ENCODE data around the gene WDFY2.

The WDFY2 gene

DNA sequence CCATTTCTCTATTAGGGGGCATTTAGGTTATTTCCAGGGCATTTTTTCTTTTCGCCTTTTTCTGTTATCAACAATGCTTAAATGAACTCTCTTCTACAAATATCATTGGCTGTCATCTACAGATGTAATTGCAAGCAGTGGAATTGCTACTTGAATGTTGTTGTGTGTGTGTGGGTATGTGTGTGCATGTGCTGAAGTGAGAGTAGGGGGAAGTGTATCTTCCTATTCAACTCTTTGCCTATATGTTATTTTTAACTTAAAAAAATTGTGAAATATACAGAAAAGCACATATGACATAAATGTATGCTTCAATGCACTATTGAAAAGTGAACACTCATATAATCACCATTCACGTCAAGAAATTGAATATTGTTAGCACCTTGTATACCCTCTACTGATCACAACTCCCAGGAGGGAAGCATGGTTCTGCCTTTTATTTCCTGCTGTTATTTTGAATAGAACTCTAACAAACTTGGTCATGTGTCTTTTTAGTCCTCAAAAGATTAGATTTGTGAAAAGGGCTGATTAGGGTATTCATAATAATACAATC is 24.7 kb downstream of the WDFY2 start:
- in situ Hi-C loops (cut with HindIII; ENCODE audit: low pct_ligation_motif_present, low sequenced_read_pairs) = no loop called here
- H3K36me3 ChIP-seq (replicated peaks) = no peaks in the 10 kb centered on the region
- H3K27me3 ChIP-seq (replicated peaks) = no peaks in the 10 kb centered on the region
- H3K27ac ChIP-seq = no peak overlapping the region
- TF ChIP-seq, protein P1, sequence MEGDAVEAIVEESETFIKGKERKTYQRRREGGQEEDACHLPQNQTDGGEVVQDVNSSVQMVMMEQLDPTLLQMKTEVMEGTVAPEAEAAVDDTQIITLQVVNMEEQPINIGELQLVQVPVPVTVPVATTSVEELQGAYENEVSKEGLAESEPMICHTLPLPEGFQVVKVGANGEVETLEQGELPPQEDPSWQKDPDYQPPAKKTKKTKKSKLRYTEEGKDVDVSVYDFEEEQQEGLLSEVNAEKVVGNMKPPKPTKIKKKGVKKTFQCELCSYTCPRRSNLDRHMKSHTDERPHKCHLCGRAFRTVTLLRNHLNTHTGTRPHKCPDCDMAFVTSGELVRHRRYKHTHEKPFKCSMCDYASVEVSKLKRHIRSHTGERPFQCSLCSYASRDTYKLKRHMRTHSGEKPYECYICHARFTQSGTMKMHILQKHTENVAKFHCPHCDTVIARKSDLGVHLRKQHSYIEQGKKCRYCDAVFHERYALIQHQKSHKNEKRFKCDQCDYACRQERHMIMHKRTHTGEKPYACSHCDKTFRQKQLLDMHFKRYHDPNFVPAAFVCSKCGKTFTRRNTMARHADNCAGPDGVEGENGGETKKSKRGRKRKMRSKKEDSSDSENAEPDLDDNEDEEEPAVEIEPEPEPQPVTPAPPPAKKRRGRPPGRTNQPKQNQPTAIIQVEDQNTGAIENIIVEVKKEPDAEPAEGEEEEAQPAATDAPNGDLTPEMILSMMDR (IDR thresholded peaks at IDR 0.05; ENCODE audit: low read depth, low read length, missing control alignments) = no peak
- no peak overlapping the region for H3K4me3 ChIP-seq (ENCODE audit: low read depth, low read length)
- no peak for DNase-seq

DNA sequence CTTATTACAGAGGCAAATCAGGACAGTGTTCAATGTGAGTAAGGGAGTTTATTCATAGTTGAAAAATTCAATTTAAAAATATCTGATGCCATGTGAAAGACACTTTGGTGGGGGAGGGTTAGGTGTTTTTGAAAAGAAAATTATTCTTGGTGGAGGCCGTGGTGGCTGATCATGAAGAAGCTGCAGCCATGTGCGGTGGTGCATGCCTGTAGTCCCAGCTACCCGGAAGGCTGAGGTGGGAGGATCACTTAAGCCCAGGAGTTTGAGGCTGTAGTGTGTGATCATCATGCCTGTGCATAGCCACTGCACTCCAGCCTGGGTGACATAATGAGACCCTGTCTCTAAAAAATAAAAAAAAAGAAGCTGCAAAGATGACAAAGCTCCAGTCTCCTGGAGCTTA is 28.6 kb downstream of the WDFY2 start:
- Histone ChIP-seq H3K4me3 (ENCODE audit: low read depth, low read length) (no peak overlapping the region), H3K36me3 (replicated peaks) (no peaks in the 10 kb centered on the region), H3K27me3 (replicated peaks) (no peaks in the 10 kb centered on the region), H3K27ac (no peak overlapping the region)
- no peak for DNase-seq
- TF ChIP-seq, protein P1 (IDR thresholded peaks at IDR 0.05; ENCODE audit: low read depth, low read length, missing control alignments) = no peak
- in situ Hi-C loops (cut with HindIII; ENCODE audit: low pct_ligation_motif_present, low sequenced_read_pairs) = no loop called here

DNA sequence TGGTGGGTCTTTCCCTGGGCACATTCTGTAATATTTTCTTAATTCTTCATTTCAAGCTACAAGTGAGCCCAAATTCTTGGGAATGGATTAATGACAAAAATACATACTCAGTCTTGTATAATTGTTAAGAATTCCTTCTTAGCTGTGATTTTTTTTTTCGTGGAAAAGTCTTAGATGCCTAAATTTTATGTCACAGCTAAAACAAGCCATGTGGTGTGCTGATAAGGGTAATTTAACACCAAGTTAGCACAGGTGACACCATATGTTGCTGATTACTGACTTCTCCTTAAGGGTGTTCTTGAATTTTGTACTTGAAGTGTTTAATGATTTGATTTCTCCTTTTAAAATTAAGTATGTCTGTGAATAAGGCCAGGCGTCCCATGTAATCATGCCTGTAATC is 29.3 kb downstream of the WDFY2 start:
- no peak for DNase-seq
- Histone ChIP-seq H3K36me3 (replicated peaks) (no peaks in the 10 kb centered on the region), H3K27ac (no peak overlapping the region), H3K27me3 (replicated peaks) (no peaks in the 10 kb centered on the region), H3K4me3 (ENCODE audit: low read depth, low read length) (no peak overlapping the region)
- TF ChIP-seq, protein P1 (IDR thresholded peaks at IDR 0.05; ENCODE audit: low read depth, low read length, missing control alignments) = no peak
- in situ Hi-C loops (cut with HindIII; ENCODE audit: low pct_ligation_motif_present, low sequenced_read_pairs) = no loop called here

DNA sequence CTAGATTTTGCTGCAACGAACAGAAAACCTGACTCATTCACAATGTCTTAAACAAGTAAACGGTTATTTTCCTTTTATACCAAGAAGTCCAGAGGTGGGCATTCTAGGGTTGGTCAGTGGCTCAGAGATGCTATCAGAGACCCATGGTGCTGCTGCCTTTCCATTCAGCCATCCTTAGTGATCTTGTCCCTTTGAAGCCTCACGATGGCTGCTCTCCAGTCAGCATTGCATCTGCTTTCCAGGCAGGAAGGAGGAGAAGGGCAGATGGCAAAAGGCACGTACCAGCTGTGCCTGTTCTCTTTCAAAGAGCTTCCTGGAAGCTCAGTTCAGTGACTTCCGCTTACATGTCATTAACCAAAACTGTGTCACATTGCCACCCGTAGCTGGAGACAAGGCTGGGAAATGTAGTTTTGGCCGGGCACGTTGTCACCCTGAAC is 30.1 kb downstream of the WDFY2 start:
- no peaks in the 10 kb centered on the region for H3K36me3 ChIP-seq (replicated peaks)
- DNase-seq = no peak
- in situ Hi-C loops (cut with HindIII; ENCODE audit: low pct_ligation_motif_present, low sequenced_read_pairs) = no loop called here
- TF ChIP-seq, protein P1 (IDR thresholded peaks at IDR 0.05; ENCODE audit: low read depth, low read length, missing control alignments) = no peak
- H3K27ac ChIP-seq = no peak overlapping the region
- no peak overlapping the region for H3K4me3 ChIP-seq (ENCODE audit: low read depth, low read length)
- H3K27me3 ChIP-seq (replicated peaks) = no peaks in the 10 kb centered on the region

DNA sequence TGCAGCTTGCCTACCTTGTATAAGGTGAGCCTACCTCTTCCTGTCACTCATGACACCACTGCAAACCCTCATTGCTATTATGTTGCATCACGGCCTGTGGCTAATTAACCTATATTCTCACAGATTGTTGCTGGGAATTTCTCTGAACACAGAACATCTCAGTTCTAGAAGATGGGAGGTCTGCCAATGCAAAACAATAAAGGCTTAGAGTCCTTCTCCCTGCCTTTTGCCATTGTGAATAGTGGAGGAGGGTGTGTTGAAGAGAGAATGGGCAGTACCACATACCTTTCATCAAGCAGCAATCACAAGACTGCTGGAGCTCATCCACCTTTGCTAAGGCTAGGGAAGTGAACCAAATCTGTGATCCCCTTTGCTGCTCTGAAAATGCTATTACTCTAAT is 34.4 kb downstream of the WDFY2 start:
- TF ChIP-seq, protein P1 (IDR thresholded peaks at IDR 0.05; ENCODE audit: low read depth, low read length, missing control alignments) = no peak
- DNase-seq = no peak
- H3K27me3 ChIP-seq (replicated peaks) = no peaks in the 10 kb centered on the region
- H3K27ac ChIP-seq = no peak overlapping the region
- H3K4me3 ChIP-seq (ENCODE audit: low read depth, low read length) = no peak overlapping the region
- in situ Hi-C loops (cut with HindIII; ENCODE audit: low pct_ligation_motif_present, low sequenced_read_pairs) = no loop called here
- H3K36me3 ChIP-seq (replicated peaks) = no peaks in the 10 kb centered on the region

DNA sequence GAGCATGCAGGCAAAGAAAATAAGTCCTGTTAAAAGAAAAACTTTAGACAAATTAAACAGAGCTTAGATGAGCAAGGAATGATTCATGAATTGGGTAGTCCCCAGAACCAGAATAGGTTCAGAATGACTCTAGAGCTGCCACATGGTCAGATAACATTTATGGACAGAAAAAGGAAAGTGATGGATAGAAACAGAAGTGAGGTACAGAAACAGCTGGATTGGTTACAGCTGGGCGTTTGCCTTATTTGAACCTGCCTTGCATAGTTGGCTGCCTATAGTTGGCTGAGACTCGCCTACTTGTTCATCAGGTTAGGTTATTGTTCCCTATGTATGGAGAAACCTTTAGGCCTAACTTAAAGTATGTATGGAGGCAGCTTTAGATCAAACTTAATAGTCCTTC is 35.4 kb downstream of the WDFY2 start:
- peak; percentile 55 for DNase-seq
- no peak overlapping the region for H3K4me3 ChIP-seq (ENCODE audit: low read depth, low read length)
- H3K27ac ChIP-seq = peak overlapping the region; percentile 63
- no peaks in the 10 kb centered on the region for H3K36me3 ChIP-seq (replicated peaks)
- H3K27me3 ChIP-seq (replicated peaks) = no peaks in the 10 kb centered on the region
- in situ Hi-C loops (cut with HindIII; ENCODE audit: low pct_ligation_motif_present, low sequenced_read_pairs) = no loop called here
- TF ChIP-seq, protein P1 (IDR thresholded peaks at IDR 0.05; ENCODE audit: low read depth, low read length, missing control alignments) = no peak
